ENCODE measurements around the gene TBRG4.

Gene TBRG4

DNA sequence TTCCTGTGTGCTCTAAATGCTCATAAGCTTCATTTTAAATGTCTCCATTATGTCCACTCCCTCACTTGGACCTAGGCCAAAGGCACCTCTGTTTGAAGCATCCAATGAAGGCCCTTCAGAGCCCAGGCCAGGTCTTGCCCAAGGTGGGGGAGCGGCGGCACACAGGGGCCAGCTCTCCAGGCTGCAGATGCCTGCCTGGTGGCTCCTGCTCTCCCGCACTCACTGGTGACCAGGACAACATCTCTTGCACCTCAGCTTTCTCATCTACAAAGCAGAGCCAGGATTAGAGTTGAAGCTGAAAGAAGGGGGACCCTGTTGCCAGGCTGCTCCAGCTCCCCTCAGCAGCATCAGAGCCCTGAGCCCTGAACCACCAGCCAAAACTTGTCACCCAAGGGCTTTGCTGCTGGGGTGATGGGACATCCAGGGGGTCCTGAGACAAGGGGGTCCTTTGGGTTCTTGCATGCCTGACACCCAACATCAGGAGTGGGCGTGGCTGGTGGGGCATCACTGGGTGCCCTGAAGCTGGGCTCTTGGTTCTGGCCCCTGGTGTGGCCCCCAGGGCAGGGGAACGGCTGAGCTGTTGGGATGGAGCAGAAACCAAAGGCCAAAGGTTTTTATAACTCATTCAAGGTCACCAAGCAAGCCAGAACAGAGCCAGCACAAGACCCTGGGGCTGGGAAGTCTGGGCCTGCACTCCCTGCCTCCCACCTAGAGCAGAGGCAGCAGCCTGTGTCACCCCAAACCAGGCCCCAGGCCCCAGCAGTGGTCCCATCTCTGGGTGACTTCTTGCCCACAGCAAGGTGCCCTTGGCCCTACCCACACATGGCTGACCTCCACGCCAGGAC lies 24.0 kb downstream of the TBRG4 start:
- DNase-seq = no peak

DNA sequence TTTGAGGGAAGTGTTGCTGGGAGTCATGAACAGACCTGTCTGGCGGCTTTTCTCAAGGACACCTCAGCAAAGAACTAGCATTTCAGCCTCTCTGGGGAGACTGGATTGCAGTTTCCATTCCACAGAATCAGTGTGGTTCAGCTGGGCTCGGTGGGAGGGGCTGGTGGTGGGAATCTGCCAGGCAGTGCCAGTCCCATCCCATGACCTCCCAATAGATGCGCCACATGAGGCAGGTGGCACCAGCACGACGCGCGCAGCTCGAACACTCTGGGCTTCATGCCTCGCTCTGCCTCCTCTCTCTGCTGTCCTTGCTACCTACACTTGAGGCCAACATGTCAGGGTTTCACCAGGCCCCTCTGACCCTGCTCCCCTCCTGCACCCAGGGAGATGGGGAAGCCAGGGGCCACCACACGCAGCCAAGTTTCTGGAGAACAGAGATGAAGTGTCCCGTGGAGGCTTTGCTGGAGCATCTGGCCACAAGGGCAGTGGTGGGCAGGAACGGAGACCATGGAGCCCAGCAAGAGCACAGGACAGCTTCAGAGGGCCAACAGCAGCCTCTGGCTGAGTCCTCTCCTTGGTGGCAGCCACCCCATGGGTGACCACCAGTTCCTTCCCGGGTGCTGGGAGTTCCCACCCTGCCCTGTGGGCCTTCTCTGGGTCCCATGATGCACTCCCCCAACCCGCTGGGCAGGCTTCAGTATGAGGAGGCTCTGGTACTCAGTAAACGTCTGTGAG lies 25.0 kb downstream of the TBRG4 start:
- DNase-seq = no peak

DNA sequence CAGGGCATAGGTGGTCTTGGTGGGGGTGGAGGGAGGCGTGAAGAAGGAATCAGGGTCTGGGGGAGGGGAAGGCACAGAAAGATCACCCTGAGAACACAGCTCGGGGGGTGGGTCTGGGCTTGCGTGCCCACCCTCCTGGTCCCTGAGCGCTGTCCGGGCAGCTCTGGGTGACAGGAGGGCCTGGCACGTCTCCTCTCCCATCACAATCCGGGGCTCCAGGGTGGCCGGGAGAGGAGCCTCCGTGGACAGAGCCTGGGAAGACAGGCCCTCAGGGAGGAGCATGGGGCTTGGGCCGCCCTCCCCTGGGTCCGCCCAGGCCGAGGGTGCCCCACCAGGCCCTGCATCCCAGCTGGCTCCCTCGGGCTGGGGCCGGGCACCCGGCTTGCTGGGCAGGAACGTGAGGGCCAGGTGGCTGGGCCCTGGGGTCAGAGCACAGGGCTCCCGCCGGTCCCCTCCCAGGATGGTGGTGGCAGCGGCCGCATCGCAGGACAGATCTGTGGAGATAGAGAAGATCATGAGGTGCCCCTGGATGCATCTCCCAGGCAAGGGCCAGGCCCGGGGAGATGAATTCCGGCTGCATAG lies 25.8 kb downstream of the TBRG4 start:
- no peak for DNase-seq

DNA sequence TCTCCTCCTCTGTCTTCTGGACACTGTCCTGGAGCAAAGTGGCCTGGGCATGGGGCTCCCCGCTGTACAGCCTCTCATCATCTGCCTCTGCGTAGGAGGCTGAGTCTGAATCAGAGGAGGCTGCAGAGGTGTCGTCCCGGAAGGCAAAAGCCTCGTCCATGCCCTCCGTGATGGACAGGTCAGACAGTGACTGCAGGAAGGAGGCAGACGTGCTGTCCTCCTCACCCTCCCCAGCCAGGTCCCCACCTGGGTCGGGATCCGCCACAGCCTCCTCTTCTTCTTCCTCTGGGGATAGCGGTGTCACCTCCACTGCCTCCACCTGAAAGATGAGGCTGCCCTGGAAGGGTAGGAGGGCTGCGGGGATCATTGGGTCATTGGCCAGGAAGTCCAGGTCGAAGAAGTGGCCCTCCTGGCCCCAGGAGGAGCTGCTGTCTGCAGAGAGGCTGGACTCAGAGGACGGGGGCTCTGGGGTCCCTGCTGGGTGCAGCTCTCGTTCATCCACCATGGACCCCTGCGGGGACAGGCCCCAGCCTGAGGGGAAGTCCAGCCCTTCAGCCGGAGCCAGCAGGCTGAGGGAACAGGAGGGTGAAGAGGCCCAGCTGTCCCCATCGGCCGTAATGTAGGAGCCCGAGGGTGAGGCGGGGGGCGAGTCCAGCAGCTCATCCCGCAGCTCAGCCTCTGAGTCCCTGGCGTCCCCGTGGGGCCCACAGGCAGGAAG lies 26.4 kb downstream of the TBRG4 start:
- DNase-seq = no peak

DNA sequence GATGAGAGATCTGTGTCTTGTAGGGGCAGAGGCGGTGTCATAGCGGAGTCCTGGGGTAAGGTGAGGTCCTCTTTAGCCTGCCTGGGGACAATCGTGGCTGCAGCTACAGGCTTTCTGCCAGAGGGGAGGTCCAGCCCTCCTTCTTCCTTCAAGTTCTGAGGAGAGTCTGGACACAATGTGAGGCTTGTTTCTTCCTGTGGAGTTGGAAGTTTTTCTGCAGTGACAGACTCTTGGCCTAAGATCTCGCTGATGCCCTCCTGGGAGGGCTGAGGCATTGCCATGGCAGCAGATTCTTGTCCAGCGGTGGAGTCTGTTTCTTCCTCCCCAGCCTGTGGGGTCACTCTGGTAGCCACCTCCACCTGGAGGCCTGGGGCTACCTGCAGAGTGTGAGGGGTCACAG lies 27.2 kb downstream of the TBRG4 start:
- DNase-seq = no peak

DNA sequence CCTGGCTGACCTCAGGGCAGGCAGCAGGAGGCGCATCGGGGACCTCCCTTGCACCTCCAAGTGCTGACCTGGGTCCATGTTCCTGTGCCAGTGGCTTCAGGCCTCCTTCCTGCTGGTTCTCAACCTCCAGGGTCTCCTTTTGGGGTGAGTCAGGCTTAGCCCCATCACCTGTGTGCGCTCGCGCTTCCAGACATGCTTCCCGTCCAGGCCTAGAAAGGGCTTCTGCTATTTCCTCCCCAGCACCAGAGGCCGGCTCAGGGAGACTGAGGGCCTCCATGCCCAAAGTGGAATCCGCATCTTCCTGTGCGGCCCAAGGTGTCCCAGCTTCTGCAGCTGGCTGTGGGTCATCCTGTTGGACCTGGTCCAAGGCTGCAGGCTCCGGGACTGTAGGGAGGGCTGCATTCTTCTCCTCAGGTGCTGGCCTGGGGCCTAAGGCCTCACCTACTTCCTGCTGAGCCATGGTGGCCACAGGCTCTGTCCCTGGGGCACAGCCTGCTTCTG lies 28.6 kb downstream of the TBRG4 start:
- DNase-seq = no peak

DNA sequence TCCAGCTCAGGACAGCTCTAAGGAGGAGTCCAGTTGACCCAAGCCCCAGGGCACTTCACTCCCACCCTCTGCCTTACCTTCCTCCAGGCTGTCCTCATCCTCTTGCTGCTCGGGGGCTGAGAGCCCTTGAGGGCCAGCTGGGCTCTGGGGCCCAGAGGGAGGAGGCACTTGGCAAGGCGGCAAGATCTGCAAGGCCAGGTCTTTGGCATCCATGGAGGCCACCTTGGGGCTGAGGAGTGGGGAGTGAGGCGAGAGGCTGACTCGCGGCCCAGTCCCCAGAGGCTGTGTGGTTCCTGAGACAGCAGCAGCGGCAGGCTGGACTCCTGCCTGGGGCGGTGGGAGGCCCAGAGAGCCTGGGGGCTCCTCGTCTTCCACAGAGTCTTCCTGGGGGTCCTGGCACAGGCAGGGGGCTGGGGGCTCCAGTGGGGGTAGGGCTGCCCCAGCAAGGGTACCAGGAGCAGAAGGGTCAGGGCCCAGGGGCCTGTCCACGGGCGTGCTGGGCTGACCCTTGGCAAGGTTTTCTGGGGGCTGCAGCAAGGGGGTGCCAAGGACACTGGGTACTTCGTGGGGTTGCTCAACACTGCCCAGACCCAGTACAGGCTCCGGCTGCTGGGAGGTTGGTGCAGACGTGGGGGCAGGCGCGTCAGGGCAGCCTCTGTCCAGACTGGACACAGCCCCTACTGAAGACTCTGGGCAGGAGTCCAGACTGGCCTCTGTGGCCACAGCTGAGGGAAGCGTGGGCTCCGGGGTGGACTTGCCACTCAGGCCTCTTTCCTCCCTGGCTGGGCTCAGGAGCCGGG lies 29.3 kb downstream of the TBRG4 start:
- no peak for DNase-seq

DNA sequence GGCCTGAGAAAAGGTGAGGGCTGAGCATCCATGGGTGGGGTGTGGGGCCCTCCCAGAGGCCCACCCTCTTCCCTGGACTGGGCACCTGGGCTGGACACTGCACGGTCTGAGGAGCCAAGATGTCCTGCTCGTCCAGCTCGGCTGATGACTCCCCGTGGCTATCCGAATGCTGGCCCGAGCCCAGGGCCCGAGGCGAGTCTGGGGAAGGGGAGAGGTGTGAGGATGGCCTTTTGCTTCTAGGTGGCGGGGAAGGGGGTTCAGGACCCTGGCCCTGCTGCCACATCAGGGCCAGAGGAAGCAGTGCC lies 29.9 kb downstream of the TBRG4 start:
- no peak for DNase-seq

DNA sequence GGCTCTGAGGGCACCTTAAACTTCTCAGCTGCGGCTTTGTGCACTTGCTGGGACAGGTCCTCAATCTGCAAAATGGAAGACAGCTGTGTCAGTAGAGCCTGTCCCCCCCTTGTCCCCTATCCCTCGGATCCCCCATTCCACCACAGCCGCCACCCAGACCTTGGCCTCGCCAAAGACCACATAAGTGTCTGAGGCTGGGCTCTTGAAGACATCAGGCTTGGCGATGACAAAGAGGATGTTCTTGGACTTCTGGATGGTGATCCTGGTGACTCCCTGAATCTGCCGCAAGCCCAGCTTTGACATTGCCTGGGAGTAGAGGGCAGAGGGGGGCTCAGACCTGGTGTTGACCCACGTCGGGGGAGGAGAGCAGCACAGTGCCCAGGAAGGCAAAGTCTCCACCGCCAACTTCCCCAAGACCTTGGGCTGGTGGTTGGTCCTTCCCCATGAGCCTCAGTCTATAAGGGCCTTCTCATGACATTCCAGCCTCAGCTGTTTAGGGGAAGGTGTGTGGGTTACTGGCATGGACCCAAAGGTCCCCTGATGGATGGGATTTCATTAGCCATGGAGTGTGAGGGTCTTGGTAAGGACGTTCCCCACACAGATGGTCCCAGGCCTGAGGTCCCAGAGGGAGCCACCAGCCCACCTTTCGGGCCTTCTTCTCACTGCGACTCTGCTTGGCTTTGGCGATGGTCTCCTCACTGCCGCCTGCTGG lies 30.4 kb downstream of the TBRG4 start:
- no peak for DNase-seq

DNA sequence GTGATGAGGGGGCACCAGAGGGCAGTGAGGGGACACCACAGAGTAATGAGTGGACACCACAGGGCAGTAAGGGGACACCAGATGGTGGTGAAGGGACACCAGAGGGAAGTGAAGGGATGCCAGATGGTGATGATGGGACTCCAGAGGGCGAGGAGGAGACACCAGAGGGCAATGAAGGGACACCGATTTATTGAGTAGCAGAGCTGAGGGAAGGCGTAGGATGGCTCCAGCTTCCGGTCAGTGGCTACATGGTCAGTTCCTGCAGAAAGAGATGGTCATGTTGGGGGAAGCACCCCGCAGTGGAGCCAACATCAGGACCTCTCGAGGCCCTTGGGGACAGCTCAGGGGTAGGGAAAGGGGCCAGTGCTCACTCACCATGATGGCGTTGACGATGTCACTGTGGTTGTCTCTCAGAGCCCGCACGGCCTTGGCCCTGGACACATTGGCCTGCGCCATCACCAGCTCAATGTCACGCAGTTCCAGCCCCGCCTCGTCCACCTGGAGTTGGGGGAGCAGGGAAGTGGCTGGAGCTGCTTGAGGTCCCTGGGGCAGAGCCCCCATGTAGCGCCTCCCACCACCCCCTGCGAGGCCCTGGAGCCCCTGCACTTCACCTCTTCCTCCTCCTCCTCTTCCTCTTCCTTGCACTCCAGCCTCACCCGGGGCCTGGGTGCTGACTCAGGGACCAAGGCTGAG lies 31.1 kb downstream of the TBRG4 start:
- no peak for DNase-seq

DNA sequence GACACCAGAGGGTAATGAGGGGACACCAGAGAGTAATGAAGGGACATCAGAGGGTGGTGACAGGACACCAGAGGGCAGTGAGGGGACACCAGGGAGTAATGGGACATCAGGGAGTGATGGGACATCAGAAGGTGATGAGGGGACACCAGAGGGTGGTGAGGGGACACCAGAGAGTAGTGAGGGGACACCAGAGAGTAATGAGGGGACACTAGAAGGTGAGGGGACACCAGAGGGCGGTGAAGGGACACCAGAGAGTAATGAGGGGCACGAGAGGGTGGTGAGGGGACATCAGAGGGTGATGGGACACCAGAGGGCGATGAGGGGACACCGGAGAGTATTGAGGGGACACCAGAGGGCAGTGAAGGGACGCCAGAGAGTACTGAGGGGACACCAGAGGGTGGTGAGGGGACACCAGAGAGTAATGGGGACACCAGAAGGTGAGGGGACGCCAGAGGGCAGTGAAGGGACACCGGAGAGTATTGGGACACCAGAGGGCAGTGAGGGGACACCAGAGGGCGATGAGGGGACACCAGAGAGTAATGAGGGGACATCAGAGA lies 33.3 kb downstream of the TBRG4 start:
- no peak for DNase-seq

DNA sequence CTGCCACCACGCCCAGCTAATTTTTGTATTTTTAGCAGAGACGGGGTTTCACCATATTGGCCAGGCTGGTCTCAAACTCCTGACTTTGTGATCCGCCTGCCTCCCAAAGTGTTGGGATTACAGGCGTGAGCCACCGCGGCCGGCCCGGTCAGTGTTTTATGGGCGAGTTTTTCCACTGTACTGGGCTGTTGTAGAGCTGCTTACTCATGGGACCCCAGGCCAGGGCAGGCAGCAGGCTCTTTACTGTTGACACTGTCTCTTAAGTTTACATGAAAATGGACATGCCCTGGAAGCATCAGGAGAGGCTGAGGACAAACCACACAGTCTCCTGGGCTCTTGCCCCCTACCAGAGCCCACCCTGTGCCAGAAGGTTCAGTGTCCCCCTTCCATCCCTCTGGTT lies 33.9 kb downstream of the TBRG4 start:
- no peak for DNase-seq

DNA sequence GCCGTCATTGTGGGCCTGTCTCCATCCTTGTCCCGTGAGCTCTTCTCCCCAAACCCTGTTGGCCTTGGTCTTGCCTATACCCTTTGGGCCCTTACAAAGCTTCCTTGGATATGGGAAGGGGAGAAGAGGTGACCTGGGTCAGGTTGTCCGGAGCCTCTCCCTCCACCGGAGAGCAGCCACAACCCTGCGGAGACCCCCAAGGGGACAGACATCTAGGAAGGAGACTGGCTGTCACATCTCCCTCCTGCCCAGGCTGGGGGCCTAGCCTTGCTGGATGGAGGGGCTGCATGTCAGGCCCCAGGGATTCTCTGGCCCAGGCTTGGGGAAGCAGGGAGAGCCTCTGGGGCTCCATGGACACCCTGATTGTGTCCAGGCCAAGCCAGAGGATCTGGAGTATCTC lies 34.6 kb downstream of the TBRG4 start:
- DNase-seq = no peak

DNA sequence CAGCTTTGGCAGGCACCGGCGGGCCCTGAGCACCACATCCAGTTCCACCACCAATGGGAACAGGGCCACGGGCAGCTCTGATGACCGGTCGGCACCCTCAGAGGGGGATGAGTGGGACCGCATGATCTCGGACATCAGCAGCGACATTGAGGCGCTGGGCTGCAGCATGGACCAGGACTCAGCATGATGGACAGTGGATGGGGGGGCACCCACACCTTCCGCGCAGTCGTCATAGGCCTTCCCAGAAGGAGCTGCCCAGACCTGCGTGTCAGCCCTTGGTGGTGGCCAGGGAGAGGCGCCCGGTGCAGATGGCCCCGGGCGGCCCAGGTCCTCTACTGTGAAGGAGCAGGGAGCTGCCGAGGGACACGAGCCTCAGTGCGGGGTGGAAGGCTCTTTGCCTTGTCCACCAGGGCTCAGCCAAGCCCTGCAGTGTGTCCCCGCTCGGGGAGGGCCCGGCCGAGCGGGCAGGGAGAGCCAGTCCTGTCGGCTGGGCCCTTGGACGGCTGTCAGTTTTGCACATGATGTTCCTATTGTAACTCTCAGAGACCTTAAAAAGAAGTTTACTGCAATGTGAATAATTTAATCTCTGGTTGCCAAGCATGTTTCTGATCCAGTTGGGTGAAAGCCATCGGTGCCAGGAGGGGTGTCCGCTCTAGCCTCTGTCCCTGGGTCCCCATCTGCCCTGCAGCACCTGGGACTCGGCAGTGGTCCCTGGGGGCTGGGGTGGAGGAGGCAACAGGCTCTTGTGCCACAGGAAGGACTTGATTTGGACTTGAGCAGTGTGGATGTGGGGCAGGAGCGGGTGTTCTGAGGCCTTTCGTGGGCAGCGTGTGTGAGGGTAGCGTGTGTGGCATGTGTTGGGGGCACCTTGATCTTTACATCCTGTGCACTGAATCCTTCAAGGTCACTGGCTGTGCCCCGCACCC lies 35.4 kb downstream of the TBRG4 start:
- DNase-seq = no peak

DNA sequence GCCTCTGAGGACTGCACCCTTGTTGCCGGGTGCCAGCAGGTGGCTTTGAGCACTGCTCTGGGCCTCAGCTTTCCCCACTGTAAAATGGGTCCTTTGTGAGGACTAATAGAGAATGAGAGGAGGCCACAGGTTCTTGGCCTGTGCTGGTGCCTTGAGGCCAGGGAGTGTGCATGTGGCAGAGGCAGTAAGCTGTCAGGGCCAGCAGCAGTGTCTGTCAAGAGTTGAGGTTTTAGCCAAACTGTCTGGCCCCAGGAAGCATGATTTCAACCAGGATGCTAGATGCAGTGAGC lies 36.2 kb downstream of the TBRG4 start:
- no peak for DNase-seq

DNA sequence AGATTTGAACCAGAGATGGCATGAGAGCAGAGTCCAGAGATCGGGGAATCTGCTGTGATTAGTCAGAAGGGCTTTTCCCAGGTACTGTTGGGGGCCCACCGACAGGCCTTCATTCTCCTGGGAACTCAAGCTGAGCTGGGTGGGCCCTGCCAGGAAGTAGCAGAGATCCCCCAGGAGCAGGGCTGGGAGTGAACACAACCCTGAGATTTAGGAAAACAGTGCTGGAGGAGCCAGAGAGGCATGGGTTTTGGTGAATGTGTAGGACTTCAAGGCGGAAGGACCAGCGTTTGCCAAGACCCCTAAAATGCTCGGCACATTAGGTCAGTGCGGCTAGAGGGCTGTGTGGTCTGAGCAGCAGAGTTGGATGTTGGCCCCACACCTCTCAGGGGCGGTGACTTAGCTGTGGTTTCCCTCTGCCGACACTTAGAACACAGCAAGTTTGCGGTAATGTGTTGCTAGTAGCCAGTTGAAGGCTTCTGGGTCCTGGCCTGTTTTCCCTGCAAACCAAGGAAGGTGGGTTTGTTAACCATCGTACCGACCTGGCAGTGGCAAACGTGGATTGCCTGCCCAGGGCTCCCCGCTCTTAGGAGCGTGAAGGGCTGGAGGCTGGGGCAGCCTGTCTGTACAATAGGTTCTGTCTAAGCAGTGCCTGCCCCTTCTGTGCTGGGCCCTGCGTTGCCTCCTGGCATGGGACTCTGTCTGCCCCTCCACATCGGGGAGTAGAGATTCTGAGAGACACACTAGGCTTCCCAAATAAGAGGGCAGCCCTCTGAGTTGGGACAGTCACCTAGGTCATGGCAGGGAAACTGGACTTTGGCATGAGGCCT lies 36.8 kb downstream of the TBRG4 start:
- DNase-seq = no peak

DNA sequence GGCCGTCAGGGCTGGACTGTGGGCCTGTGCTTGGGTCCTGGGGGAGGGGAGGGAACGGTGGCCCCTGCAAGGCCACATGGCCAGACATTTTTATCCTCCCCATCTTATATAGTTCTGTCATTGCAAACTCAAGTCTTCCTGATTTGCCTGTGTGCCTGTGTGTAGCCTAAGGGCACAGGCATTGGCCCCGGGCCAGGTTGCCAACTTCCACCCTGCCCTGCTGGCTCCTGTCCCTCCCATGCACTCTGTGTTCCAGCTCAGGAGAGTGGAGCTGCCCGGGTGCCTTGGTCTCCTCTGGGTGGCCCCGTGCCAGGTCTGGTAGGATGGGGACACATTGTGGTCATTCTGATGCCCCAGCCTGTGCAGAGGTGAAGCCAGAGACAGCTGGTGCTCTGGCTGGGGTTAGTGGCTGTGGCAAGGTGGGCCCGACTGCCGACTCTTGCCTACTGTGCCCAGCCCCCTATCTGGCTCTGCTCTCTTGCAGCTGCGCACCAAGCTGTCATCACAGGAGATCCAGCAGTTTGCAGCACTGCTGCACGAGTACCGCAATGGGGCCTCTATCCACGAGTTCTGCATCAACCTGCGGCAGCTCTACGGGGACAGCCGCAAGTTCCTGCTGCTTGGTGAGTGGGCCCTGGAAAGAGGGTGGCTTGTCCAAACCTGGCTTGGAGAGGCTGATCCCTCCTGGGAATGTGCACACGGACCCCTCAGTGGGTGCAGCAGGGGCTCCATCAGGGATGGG lies 37.5 kb downstream of the TBRG4 start:
- DNase-seq = no peak

DNA sequence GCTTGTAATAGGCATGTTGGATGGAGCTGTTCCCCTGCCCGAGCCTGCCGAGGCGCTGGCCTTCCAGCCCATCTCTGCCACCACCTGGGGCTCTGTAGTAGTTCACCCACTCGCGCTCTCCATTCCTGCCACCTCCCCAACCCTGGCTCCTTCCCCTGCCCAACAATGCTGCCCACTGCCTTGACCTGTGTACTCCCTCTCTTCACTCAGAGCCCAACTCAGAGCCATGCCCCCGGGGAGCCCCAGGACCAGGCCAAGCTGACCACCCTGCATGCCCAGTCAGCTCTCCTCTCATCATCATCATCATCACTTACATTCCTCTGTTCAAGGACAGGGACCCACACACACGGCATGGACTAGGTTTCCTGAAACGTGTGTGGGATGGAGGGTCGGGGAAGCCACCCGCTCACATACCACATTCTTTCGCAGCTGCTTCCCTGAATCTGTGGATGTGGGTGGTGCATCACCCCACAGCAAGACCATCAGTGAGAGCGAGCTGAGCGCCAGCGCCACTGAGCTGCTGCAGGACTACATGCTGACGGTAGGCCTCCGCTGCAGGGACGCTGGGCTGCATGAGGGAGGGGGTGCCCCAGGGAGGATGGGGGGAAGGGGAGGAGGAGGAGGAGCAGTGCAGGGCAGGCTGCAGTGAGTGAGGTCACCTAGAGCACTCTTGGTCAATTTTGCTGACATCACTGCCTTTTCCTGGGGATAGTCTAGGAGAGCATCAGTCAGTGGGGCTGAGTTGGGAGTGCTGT lies 38.3 kb downstream of the TBRG4 start:
- DNase-seq = no peak
